H1 (cell line): ENCODE results near the gene RPL3. TPM values are rescaled to one million over a fixed set of nuclear protein-coding genes. Genes with fewer than 3 reads are reported as not detected.

Experiments used
- ASH2L ChIP-seq: fragments of 200-600, 300-600 bp; sonication (generic); IDR thresholded peaks from one replicate; pipeline ENCODE4 v1.7.1; 2017; ENCODE audit warnings: low read length
- CHD7 ChIP-seq: fragments of 300-600 bp; sonication (generic); IDR thresholded peaks from 2 replicates; pipeline ENCODE4 v1.7.1; 2012; ENCODE audit warnings: low read length, moderate library complexity, mild to moderate bottlenecking, inconsistent platforms; ENCODE audit not compliant: insufficient replicate concordance
- CTCF ChIP-seq, 3 experiments: IDR thresholded peaks; 1 replicate in 2 of 3; 2 replicates in 1 of 3; pipeline versions ENCODE4 v1.5.1 to v1.6.1; 2011; ENCODE audit warnings: low read length in 3 of 3, mild to moderate bottlenecking in 3 of 3, inconsistent platforms in 2 of 3, low read depth in 1 of 3, moderate library complexity in 1 of 3; ENCODE audit not compliant: insufficient read depth in 1 of 3; ENCODE audit errors: control extremely low read depth in 1 of 3
- NANOG ChIP-seq: IDR thresholded peaks from 2 replicates; pipeline ENCODE4 v1.6.1; 2011; ENCODE audit warnings: low read length, low read depth, mild to moderate bottlenecking, inconsistent platforms; ENCODE audit not compliant: insufficient read depth, poor library complexity, severe bottlenecking
- RAD21 ChIP-seq, 2 experiments: IDR thresholded peaks in 1 of 2; conservative IDR thresholded peaks in 1 of 2; 2 replicates each; pipeline ENCODE4 v1.6.1; 2011; ENCODE audit warnings: low read depth in 2 of 2, low read length in 2 of 2, improper control_type of control experiment in 1 of 2, inconsistent platforms in 1 of 2, mild to moderate bottlenecking in 1 of 2, moderate library complexity in 1 of 2
- ZNF274 ChIP-seq: IDR thresholded peaks from 2 replicates; pipeline ENCODE4 v1.7.0; 2012; ENCODE audit warnings: low read length, borderline replicate concordance; ENCODE audit errors: extremely low read depth
- polyA plus RNA-seq, 7 experiments: library from polyadenylated mRNA; depleted of rRNA in 3 of 7; stranded (reverse) in 5 of 7; unstranded in 2 of 7; fragments of >200 nt in 5 of 7; fragments of 200-250 nt in 2 of 7; gene quantifications; 1 replicate in 5 of 7; 2 replicates in 1 of 7; 4 replicates in 1 of 7; pipeline versions ENCODE4 v1.2.1 to v1.2.3, GENCODE V29; 2011 to 2013; ENCODE audit warnings: missing spikeins in 2 of 7, mixed read lengths in 2 of 7
- total RNA-seq: library from RNA; stranded (reverse); fragmentation: NEBNext Ultra II Directional; extraction: Animal tissue kit (Norgen Biotek cat#: 25700); gene quantifications from 2 replicates; pipeline ENCODE4 v1.2.1, GENCODE V29; 2021

The RPL3 gene
- total and polyA plus RNA-seq, 2 of the 8 experiments (the other 6 are each of a cell fraction or from before 2014, with no cell fraction given) = 2,865 to 5,466 TPM

- TF ChIP-seq CHD7 (no peak), RAD21 (IDR thresholded peaks at IDR 0.05 in 1 of 2, conservative IDR thresholded peaks at IDR 0.05 in 1 of 2; ENCODE audit: low read depth in 2 of 2, low read length in 2 of 2) (peak in 1 of 2 experiments; percentile 25; a peak in 2 of 4 replicates), NANOG (no peak), ZNF274 (no peak), ASH2L (peak; percentile 29), CTCF (IDR thresholded peaks at IDR 0.05; ENCODE audit: control extremely low read depth in 1 of 3, insufficient read depth in 1 of 3, low read depth in 1 of 3, low read length in 3 of 3) (peak in 1 of 3 experiments; percentile 18; a peak in 1 of 4 replicates)
These were observed 10.6 kb downstream of the RPL3 start (continued) for GRCh38 chr22:39308614-39309363.
